Activated CD4-positive, alpha-beta T cell treated with anti-CD3 and anti-CD28 coated beads, Interleukin-2, Interleukin-6, amounts not matched to agents 100 ng/mL and 50 ng/mL, durations not matched to agents 16 hours and 8 hours (primary cell): ENCODE results near the gene VCAN.
A peak's percentile ranks its signal among the peaks of the same experiment; 100 is the strongest.

Experiments used
- DNase-seq: peaks from one replicate; pipeline ENCODE4 v3.0.0-alpha.2; 2020

The VCAN gene

GRCh38 chr5:83540783-83541182 lies 69.2 kb downstream of the VCAN start:
- no peak for DNase-seq

- no peak for DNase-seq
These were observed 71.3 kb downstream of the VCAN start for GRCh38 chr5:83542839-83543238.

DNA sequence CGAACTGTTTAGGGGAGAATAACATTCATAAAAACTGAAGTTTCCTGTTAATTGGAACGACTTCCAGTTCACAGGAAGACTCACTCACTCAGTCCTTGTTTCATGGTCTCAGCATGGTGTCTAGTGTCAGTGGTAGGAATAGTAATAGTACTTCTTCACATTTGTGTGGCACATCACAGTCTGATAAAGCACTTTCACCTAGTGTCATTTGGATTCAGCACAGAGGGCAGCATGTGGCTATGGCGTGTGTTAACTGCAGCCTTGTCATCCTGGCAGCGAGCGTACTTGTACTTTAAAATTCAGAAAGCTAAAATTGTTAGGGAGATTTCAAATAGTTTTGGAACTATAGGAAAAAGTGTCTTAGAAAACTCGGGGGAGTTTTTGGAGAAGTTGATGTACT lies 72.4 kb downstream of the VCAN start:
- DNase-seq = no peak

- DNase-seq = no peak
These were observed 75.6 kb downstream of the VCAN start for GRCh38 chr5:83547161-83547560.

DNA sequence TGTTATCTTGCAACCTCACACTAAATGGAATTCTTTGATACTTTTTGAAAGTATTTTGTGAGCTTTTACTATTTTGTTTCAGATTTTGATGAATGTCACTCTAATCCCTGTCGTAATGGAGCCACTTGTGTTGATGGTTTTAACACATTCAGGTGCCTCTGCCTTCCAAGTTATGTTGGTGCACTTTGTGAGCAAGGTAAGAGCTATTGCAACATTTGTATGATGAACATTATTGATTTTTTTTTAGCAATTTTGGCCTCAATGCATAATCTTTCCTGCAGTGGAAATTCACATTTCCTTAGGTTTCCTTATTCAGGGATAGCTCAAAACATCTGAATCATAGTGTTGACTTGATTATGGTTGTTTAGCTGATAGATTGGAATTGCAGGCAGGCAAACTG lies 76.3 kb downstream of the VCAN start:
- DNase-seq = no peak

GRCh38 chr5:83548581-83548980 lies 77.0 kb downstream of the VCAN start:
- no peak for DNase-seq

GRCh38 chr5:83549076-83549475 lies 77.5 kb downstream of the VCAN start:
- no peak for DNase-seq

GRCh38 chr5:83549674-83550073 lies 78.1 kb downstream of the VCAN start:
- DNase-seq = no peak

- DNase-seq = no peak
These were observed 80.3 kb downstream of the VCAN start for GRCh38 chr5:83551821-83552220.

DNA sequence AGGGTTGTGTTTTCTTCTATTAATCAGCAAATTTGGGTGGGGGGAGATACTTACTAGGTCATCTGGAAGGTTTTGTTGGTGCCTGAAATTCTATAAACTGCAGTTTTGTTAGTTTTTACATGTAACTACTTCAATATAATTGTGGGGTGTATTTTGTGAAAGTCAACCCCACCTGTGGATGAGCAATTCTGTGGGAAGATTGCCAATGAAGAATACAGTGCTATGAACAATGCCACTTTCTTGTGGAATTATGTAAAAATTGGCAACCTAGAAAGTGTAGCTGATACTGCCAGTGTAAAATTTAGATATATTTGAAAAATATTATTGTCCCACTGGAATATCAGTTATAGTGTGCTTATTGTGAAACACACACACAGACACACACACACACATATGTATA lies 80.7 kb downstream of the VCAN start:
- no peak for DNase-seq

GRCh38 chr5:83553000-83553486 lies 81.5 kb downstream of the VCAN start:
- DNase-seq = no peak

DNA sequence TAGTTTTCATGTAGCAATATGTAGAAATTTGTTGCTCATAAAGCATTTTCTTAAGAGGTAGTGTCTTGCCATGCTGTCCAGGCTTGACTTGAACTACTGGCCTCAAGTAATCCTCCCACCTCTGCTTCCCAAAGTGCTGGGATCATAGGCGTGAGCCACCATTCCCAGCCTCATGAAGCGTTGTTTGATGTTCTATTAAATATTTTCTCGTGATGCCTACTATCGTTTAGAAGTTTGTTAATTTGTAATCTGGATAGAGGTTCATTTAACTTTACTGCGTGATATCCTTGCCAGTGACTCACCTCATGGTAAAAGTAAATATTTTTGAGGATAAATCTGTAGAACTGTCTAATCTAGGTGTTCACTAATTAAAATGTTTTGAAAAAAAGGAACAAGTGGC lies 82.6 kb downstream of the VCAN start:
- DNase-seq = no peak

DNA sequence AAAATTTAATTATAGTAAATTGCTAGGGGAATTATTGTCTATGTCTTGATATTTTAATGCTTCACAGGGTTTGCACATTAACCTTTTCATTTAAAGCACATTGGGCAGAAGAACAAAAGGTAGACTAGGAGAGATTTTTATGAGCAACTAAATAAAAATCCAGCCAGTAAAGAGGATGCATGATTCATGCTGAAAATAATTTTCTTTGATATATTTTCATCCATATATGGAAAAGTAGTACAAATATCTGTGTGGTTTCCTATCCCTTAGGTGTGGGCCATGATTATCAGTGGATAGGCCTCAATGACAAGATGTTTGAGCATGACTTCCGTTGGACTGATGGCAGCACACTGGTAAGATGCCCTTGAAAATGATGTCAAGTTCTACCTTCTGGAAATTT lies 83.1 kb downstream of the VCAN start:
- DNase-seq = no peak

DNA sequence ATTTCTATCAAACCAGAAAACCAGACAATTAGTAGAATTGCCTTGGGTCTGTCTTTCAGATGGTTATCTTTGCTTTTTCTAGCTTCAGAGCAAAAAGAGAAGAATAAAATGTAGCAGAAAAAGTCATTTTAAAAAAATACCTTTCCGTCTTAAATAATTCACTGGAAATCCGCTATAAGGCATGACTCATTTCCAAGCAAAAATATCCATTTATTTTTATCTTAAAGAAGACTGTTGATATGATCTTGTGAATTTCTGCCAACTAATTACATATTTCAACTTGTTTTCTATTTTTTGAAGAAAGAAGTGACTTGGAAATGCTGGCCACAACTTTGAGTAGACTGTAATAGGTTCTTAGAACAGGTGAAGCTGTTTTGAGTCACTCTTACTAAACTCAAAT lies 83.7 kb downstream of the VCAN start:
- DNase-seq = no peak

GRCh38 chr5:83556190-83556589 lies 84.6 kb downstream of the VCAN start:
- peak; percentile 35 for DNase-seq

GRCh38 chr5:83559118-83559785 lies 87.7 kb downstream of the VCAN start:
- DNase-seq = no peak

DNA sequence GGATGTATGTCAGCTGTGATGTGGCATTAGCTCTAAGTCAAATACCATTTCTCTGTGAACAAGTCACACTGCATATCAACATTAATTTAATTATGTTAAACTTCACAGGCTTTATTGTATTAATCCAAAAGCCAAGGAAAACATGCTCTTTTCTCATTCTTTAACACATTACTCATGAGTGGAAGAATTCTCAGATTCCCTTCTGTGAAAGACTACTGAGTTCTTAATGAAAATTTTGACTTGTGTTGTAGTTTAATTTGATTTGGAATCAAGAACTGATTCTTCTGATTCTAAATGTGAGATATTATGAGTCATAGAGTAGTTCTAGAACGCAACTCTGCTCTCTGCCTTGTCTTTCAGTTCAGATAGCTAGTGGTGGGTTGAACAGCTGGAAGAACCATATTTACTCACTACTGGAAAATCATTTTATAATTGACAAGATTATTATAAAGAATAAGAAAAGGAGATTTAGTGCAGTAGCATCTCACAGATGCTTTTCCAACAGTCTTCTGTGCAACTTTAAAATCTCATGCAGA lies 90.6 kb downstream of the VCAN start:
- DNase-seq = no peak

DNA sequence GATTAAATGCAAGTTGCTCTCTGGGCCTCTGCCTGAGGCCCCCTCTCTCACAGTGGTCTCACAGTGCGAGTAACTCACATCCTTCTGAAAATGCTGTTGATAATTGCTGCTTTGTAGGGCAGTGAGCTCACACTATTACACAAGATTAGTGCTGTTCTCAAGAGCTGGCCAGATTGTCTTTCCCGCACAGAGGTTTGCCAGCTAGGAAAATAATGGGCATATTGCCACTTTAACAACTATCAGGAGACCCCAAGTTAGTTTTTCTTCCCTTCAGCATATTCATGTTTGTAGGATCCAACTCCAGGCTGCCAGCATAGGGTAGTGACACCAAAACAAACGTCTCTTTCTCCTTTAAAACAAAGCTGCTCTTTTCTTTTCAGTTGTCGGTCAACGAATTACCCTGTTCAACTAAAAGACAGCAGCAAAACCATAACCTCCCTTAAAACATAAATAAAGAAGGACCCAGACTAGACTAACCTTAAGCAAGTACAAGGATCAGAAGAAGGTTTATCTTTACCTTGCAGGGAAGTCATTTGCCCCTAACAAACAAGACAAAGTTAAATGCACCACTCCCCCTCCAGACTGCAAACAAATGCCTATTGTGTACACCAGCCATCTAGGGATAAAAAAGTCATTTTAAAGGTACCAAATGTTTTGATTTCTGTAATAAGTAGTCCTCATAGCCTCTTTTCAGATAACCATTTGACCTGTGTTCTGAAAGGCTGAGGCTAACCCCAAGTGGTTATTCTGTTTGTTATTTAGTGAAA lies 91.4 kb downstream of the VCAN start:
- DNase-seq = no peak

DNA sequence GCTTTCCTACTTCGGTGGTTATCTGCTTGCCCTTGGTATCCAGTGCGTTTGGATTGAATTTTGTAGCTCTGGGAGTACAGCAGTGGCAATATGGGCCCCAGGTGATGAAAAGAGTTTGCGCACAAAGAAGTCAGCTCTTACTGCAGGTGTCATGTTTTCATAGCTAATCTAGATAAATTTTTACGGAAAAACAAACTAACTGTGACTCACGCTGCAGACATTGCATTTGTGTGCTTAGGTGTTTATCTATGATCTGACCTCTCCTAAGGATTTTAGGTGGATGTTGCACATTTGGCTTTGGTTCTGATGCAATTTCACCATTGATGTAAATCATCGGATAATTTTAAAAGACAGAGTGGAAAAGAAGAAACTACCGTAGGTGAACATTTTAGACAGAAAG lies 92.1 kb downstream of the VCAN start:
- no peak for DNase-seq

DNA sequence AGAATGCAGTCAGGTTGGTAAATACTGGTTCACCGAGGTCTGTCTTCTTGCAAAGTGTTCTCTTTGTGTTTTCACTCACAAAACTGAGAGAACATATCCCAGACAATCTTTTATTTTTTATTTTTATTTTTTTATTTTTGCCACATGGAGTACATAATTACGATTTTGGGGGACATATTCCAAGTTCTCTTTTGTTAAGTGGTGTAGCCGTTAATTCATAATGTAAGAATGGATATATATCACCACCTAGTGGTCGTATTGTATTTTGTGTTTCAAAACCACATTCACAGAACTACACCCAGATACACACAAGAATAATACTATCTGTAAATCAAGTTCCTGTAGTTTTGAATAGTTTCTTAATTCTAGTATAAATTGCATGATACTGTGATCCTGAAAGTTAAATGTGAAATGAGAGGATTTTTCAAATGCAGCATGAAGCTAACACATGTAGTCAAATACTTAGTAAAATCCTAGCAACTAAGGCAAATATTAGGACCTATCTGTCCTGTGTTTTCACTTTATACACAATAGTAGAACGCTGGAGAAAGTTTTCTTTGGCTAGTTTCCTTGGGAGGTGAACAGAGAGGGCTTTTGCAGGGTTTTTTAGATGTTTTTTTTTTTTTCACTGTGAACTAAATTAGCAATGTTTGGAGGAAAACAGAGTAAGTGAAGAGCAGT lies 92.7 kb downstream of the VCAN start:
- peak; percentile 37 for DNase-seq

- DNase-seq = no peak
These were observed 96.2 kb downstream of the VCAN start for GRCh38 chr5:83567741-83568140.

DNA sequence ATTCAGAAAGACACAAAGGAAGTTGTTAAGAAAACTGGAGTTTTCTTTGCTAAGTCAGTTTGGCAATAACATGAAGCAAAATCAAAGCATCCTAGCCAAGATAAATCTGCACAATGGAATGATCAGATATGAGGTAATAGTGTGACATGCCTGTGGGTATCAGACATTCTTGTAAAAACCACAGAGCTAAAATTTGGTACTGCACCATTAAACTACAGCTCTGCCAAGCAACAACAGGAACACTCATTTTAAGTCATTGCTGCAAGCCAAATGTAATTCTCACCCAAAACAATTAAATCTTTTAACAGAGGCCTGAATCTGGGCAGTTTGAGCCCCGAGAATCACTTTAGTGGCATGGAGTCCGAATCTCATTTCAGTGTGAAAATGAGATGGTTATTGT lies 96.6 kb downstream of the VCAN start:
- DNase-seq = no peak

GRCh38 chr5:83570916-83571315 lies 99.4 kb downstream of the VCAN start:
- no peak for DNase-seq

- no peak for DNase-seq
These were observed 100.7 kb downstream of the VCAN start for GRCh38 chr5:83572271-83572670.
